HG03095 (cell line): ENCODE results near the gene F10.

Source experiments
- ATAC-seq: cut with Tn5 transposase; IDR thresholded peaks from one replicate; pipeline ENCODE4 v1.9.1; 2021; ENCODE audit warnings: moderate library complexity; ENCODE audit not compliant: unreplicated experiment

Gene F10

GRCh38 chr13:113187883-113188665, 65.5 kb downstream of the F10 start:
- ATAC-seq: no peak

GRCh38 chr13:113190181-113190580, 67.6 kb downstream of the F10 start:
- no peak for ATAC-seq

GRCh38 chr13:113192279-113192678, 69.7 kb downstream of the F10 start:
- ATAC-seq: no peak

- ATAC-seq: no peak
Measured at GRCh38 chr13:113192902-113193301, 70.3 kb downstream of the F10 start.

GRCh38 chr13:113195360-113195759, 72.8 kb downstream of the F10 start:
- no peak for ATAC-seq

DNA sequence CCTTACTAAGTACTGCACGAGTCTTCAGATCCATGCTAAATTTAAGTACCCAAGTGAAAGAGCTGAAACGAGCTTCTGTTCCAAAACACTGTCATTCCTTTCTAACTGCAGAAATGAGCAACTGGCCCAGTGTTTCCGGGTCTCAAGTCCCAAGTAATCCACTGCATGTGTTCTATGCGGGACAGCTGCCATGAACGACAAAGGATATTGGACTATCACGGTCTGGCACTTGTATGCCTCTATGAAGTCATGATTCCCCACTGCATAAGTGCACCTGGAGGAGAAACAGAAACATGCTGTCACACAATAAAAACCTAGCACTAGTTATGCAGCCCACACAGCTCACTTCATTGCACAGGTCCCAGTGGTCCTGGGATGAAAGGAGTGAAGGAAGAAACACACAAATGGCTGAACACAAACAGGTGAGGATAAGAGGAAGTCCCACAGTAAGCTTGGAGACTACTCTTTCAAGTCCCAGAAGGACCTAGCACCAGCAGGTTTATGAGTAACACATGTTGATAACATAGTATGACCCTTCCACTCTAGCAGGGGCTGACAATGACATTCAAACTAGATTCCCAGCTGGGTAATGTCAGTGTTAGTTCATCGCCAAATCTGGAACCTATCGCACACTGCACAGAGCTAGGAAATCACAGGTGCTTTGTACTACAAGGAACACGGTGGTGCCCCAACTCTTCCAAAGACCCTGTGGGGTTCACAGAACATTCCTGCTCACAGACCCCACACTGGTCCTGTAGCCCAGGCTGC, 74.6 kb downstream of the F10 start:
- ATAC-seq: no peak
